T-helper 9 cell (primary cell): ENCODE measurements around the gene CRYGD.

Source experiments
- DNase-seq: peaks from one replicate; pipeline ENCODE4 v3.0.0-alpha.2; 2020

Gene CRYGD

DNA sequence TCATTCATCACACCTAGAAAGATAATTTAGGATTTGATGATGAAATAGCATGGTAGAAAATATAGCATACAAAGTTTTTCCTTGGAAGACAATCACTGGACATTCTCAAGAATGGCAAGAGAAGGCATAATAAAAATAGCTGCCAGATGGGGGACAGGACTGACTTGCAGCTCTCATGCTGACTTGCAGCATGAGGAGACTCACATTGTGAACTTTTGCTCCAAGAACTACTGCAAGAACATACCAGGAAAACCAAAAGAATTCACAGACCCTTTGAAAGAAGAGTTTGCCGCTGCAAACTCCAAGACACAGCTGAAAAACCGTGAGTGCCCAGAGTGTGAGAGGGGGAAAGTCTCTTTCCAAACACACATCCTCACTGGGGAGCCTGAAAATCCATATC, 47.0 kb downstream of the CRYGD start:
- no peak for DNase-seq

DNA sequence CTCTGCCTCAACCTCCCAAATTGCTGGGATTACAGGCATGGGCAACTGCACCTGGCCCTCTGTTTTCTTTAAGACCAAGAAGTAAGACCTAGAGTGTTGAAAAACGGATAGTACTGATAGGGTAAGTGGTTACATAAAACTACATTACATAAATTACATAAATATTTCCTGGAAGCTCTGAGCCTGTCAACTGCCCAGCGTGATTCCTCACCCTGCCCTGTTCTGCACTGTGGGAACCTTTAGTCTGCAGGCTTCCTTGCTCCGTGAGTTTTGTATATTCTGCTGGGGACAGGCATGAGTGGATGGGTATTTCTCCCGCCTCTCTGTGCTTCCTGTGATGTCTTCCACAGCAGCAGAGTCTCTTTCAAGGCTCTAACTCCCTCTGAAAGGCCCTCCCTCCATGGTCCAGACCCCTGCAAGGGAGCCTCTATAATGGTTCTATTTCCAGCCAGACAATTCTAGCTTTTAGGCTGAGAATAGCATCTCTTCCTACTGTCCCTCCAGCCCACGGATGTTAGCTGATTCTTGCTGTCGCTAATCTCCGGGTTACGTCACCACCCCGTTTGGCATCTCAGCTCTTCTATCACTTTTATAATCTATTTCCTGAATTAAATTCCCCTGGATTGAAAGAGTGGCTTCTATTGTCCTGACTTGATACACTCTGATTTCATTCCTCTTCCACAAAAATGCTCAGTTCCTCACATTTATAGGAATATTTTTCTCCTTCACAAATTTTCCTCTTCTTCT, 49.5 kb downstream of the CRYGD start:
- DNase-seq, result no peak

DNA sequence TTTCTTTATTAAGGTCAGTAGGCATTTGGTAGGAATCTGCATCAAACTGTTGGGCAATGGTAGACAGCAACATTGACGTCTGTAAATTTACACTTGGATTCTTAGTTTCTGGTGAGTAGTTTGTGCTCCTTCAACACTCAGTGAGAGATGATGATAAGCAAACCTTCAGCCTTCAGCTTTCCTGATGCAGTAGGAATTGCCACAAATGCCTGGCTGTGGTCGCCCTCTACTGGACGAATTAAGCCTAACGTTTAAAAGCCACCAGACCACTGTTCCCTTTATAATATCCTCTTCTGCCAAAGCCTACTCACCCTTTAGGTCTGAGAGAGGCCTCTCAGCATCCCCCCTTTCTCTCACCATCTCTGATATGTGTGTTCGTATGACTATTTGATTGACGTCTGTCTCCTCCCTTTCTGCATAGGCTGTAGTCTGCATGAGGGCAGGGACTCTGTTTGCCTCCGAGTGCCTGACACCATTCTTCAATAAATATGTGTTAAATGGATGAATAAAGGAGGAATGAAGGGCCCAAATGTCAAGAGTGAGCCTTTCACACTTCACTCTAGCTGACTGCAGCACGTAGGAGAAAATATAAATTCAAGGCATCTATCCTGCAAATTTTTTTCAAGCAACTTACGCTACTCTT, 52.0 kb downstream of the CRYGD start:
- peak; percentile 29 for DNase-seq
